Prostate gland (tissue), 2 donors: ENCODE data around the gene ADAT3. TPM values are rescaled to one million over a fixed set of nuclear protein-coding genes. Genes with fewer than 3 reads are reported as not detected.

Source experiments
- DNase-seq: peaks from one replicate; pipeline ENCODE4 v3.0.0-alpha.2; 2019; ENCODE audit warnings: low spot score
- H3K27ac ChIP-seq, 2 donors: fragments of 200-600 bp; sonication (generic); 2 replicates each; pipeline ENCODE4 v1.5.1; 2017 to 2019
- H3K27me3 ChIP-seq: fragments of 200-600 bp; sonication (generic); replicated peaks from 2 replicates; pipeline ENCODE4 v1.5.1; 2019; ENCODE audit not compliant: insufficient read depth
- H3K36me3 ChIP-seq, 2 donors: fragments of 200-600 bp; sonication (generic); 1 replicate in 1 of 2; 2 replicates in 1 of 2; pipeline versions ENCODE4 v1.5.1 to v1.8.1; 2017 to 2019
- H3K4me1 ChIP-seq: fragments of 200-600 bp; sonication (generic); replicated peaks from 2 replicates; pipeline ENCODE4 v1.5.1; 2019
- H3K4me3 ChIP-seq, 2 donors: fragments of 200-600 bp; sonication (generic); 2 replicates each; pipeline ENCODE4 v1.5.1; 2017 to 2019
- H3K9me3 ChIP-seq: fragments of 200-600 bp; sonication (generic); 2 replicates; pipeline ENCODE4 v1.5.1; 2017
- CTCF ChIP-seq, 4 experiments: fragments of 200-600 bp in 2 of 4; fragments of 450-650 bp in 2 of 4; sonication (generic) in 2 of 4; IDR thresholded peaks; 1 replicate in 3 of 4; 2 replicates in 1 of 4; pipeline ENCODE4 v1.5.1; 2016 to 2019; ENCODE audit warnings: antibody characterized with exemption in 4 of 4, mild to moderate bottlenecking in 2 of 4, moderate library complexity in 2 of 4
- POLR2A ChIP-seq: fragments of 450-650 bp; IDR thresholded peaks from one replicate; pipeline ENCODE4 v1.6.1; 2016; ENCODE audit warnings: antibody characterized with exemption, mild to moderate bottlenecking
- POLR2AphosphoS5 ChIP-seq: sonication (generic); formaldehyde crosslinking; IDR thresholded peaks from one replicate; pipeline ENCODE4 v1.6.1; 2017; ENCODE audit warnings: antibody characterized with exemption
- WGBS: methylation state at CpG from one replicate; pipeline ENCODE4 v1.1.5; 2018; 5-methylcytosine and 5-hydroxymethylcytosine counted together
- intact Hi-C: fragments of 100-400 bp; cut with DNase I; formaldehyde crosslinking; loops from one replicate; pipeline ENCODE4 v1.14.2; 2022
- total RNA-seq, 2 donors: library from RNA; depleted of rRNA; stranded (reverse); fragments of >200 nt; gene quantifications; one replicate each; pipeline ENCODE4 v1.1.0, GENCODE V29; 2016

The ADAT3 gene
- total RNA-seq, 2 donors from 2014 or later: 17.3 to 25.1 TPM

- no peak overlapping the region for H3K27ac ChIP-seq
- no peaks in the 10 kb centered on the region for H3K9me3 ChIP-seq
- H3K36me3 ChIP-seq: peaks cover 0 to 5% of the 10 kb centered on the region in 2 donors
- H3K4me1 ChIP-seq: peaks cover 15% of the 10 kb centered on the region
- TF ChIP-seq POLR2A: no peak
- TF ChIP-seq CTCF (IDR thresholded peaks at IDR 0.05): no peak
- no peak for TF ChIP-seq POLR2AphosphoS5
- no peaks in the 10 kb centered on the region for H3K27me3 ChIP-seq
- WGBS: 93% methylated on average over 10 of the region's 10 CpGs
- no peak for DNase-seq
- intact Hi-C loops: no loop called here
- no peak overlapping the region for H3K4me3 ChIP-seq
Observed at GRCh38 chr19:1910177-1910576, 5.0 kb downstream of the ADAT3 start.

GRCh38 chr19:1911098-1911497 is 5.9 kb downstream of the ADAT3 start:
- no peak for DNase-seq
- no peak for TF ChIP-seq CTCF (IDR thresholded peaks at IDR 0.05)
- no peak for TF ChIP-seq POLR2AphosphoS5
- no peak for TF ChIP-seq POLR2A
- H3K27ac ChIP-seq: no peak overlapping the region
- no peaks in the 10 kb centered on the region for H3K27me3 ChIP-seq
- H3K36me3 ChIP-seq: peaks cover 0 to 5% of the 10 kb centered on the region in 2 donors
- 84% methylated on average over 13 of the region's 13 CpGs for WGBS
- intact Hi-C loops: no loop called here
- H3K4me1 ChIP-seq: peaks cover 12% of the 10 kb centered on the region
- H3K9me3 ChIP-seq: no peaks in the 10 kb centered on the region
- no peak overlapping the region for H3K4me3 ChIP-seq

GRCh38 chr19:1911995-1912394 is 6.8 kb downstream of the ADAT3 start:
- intact Hi-C loops: no loop called here
- Histone ChIP-seq H3K27ac (no peak overlapping the region), H3K27me3 (no peaks in the 10 kb centered on the region), H3K4me1 (peaks cover 11% of the 10 kb centered on the region), H3K9me3 (no peaks in the 10 kb centered on the region), H3K36me3 (peaks cover 0 to 5% of the 10 kb centered on the region in 2 donors), H3K4me3 (no peak overlapping the region)
- 87% methylated on average over 33 of the region's 37 CpGs for WGBS
- no peak for TF ChIP-seq POLR2AphosphoS5
- no peak for TF ChIP-seq POLR2A
- TF ChIP-seq CTCF (IDR thresholded peaks at IDR 0.05): no peak
- no peak for DNase-seq

- TF ChIP-seq POLR2AphosphoS5 (no peak), POLR2A (no peak)
- Histone ChIP-seq H3K9me3 (no peaks in the 10 kb centered on the region), H3K4me3 (no peak overlapping the region), H3K36me3 (peaks cover 0 to 6% of the 10 kb centered on the region in 2 donors), H3K27ac (no peak overlapping the region), H3K4me1 (peaks cover 5% of the 10 kb centered on the region), H3K27me3 (no peaks in the 10 kb centered on the region)
- WGBS: 96% methylated on average over 77 of the region's 77 CpGs
- intact Hi-C loops: no loop called here
- no peak for DNase-seq
Observed at GRCh38 chr19:1912760-1913505, 7.7 kb downstream of the ADAT3 start.

- TF ChIP-seq POLR2A (no peak), POLR2AphosphoS5 (no peak), CTCF (IDR thresholded peaks at IDR 0.05) (no peak)
- H3K4me3 ChIP-seq: no peak overlapping the region
- intact Hi-C loops: no loop called here
- no peak overlapping the region for H3K27ac ChIP-seq
- no peaks in the 10 kb centered on the region for H3K9me3 ChIP-seq
- H3K36me3 ChIP-seq: peaks cover 3 to 10% of the 10 kb centered on the region in 2 donors
- no peak for DNase-seq
- H3K4me1 ChIP-seq: peaks cover 2% of the 10 kb centered on the region
- no peaks in the 10 kb centered on the region for H3K27me3 ChIP-seq
- 52% methylated on average over 23 of the region's 23 CpGs for WGBS
Observed at GRCh38 chr19:1913781-1914577, 8.8 kb downstream of the ADAT3 start.
